Natural killer cell (primary cell): ENCODE measurements around the gene PDRG1. TPM values are rescaled to one million over a fixed set of nuclear protein-coding genes. Genes with fewer than 3 reads are reported as not detected.
A peak's percentile ranks its signal among the peaks of the same experiment; 100 is the strongest.

ENCODE experiments used
- ATAC-seq, 3 donors: fragments of 150-1000 bp in 2 of 3; fragments of 200-7000 bp in 1 of 3; cut with Tn5 transposase; 1 replicate in 1 of 3; 2 replicates in 2 of 3; pipeline ENCODE4 v1.10.0; 2021; ENCODE audit warnings: mild to moderate bottlenecking in 2 of 3, moderate library complexity in 2 of 3
- DNase-seq, 2 donors: peaks; one replicate each; pipeline versions ENCODE4 v3.0.0 to v3.0.0-alpha.2; 2013 to 2021; ENCODE audit warnings: mixed read lengths in 1 of 2
- H3K27ac ChIP-seq: one replicate; pipeline ENCODE4 v1.5.1; 2013; ENCODE audit warnings: mild to moderate bottlenecking, low read length
- H3K27me3 ChIP-seq: one replicate; pipeline ENCODE4 v1.6.1; 2013; ENCODE audit warnings: low read length; ENCODE audit not compliant: control insufficient read depth, insufficient read depth
- H3K36me3 ChIP-seq: one replicate; pipeline ENCODE4 v1.6.1; 2013; ENCODE audit warnings: low read length; ENCODE audit not compliant: control insufficient read depth, insufficient read depth
- H3K4me1 ChIP-seq: one replicate; pipeline ENCODE4 v1.6.1; 2013; ENCODE audit warnings: low read length; ENCODE audit not compliant: control insufficient read depth, insufficient read depth
- H3K4me3 ChIP-seq: one replicate; pipeline ENCODE4 v1.5.1; 2013; ENCODE audit warnings: low read length
- H3K9me3 ChIP-seq: one replicate; pipeline ENCODE4 v1.6.1; 2013; ENCODE audit warnings: low read length; ENCODE audit not compliant: control insufficient read depth, insufficient read depth
- H3K27ac Mint-ChIP-seq, 2 donors: one replicate each; pipeline ENCODE4 v1.8.0; 2022; ENCODE audit warnings: mild to moderate bottlenecking in 2 of 2, mixed read lengths in 2 of 2, moderate library complexity in 1 of 2
- H3K27me3 Mint-ChIP-seq, 2 donors: one replicate each; pipeline ENCODE4 v1.8.0; 2022; ENCODE audit warnings: low read depth in 2 of 2, mixed read lengths in 2 of 2
- H3K36me3 Mint-ChIP-seq: one replicate; pipeline ENCODE4 v1.8.0; 2022; ENCODE audit warnings: mixed read lengths
- H3K4me1 Mint-ChIP-seq, 2 donors: one replicate each; pipeline ENCODE4 v1.8.0; 2022; ENCODE audit warnings: mixed read lengths in 2 of 2
- H3K4me3 Mint-ChIP-seq: one replicate; pipeline ENCODE4 v1.8.0; 2022; ENCODE audit warnings: mild to moderate bottlenecking, moderate library complexity, mixed read lengths
- H3K9me3 Mint-ChIP-seq, 2 donors: one replicate each; pipeline ENCODE4 v1.8.0; 2022; ENCODE audit warnings: mixed read lengths in 2 of 2
- CTCF ChIP-seq: fragments of 200-600 bp; IDR thresholded peaks from one replicate; pipeline ENCODE4 v1.8.0; 2022; ENCODE audit warnings: antibody characterized with exemption
- WGBS: methylation state at CpG from one replicate; pipeline ENCODE4 v1.1.7; 2013; ENCODE audit warnings: missing lambda C conversion rate; ENCODE audit not compliant: insufficient coverage; 5-methylcytosine and 5-hydroxymethylcytosine counted together
- intact Hi-C: fragments of 100-400 bp; cut with micrococcal nuclease; formaldehyde crosslinking; loops from one replicate; pipeline ENCODE4 v1.14.2; 2022
- total RNA-seq, 4 donors: library from RNA; stranded (reverse); fragments of 120-200 nt in 1 of 4; gene quantifications; one replicate each; pipeline versions ENCODE4 v1.2.3 to v1.2.4, GENCODE V29; 2013 to 2022

Gene PDRG1
- 10 to 100 TPM in 2 of 3 donors, 1 to 10 TPM in 1; 9.0 to 12.8 (median 10.4) TPM for total RNA-seq
- total RNA-seq (2013) = 9.4 TPM

- DNase-seq = peak; percentile 99
- peak; percentile 98 to 99 (median 99) for ATAC-seq
- peaks cover 9% of the 10 kb centered on the region for H3K36me3 Mint-ChIP-seq
- Histone ChIP-seq H3K27me3 (no peaks in the 10 kb centered on the region), H3K4me3 (peak within 1 kb of the TSS; percentile 92), H3K36me3 (peaks cover 23% of the 10 kb centered on the region), H3K4me1 (peaks cover 16% of the 10 kb centered on the region), H3K27ac (peak within 1 kb of the TSS; percentile 62), H3K9me3 (peaks cover 2% of the 10 kb centered on the region)
- peaks cover 35% of the 10 kb centered on the region in 2 donors for H3K4me1 Mint-ChIP-seq
- under 1% methylated on average over 63 of the region's 63 CpGs for WGBS
- H3K27ac Mint-ChIP-seq = peak within 1 kb of the TSS; percentile 91 to 98
- intact Hi-C loops = loop anchor here (1.0 to 2.0 kb wide), 2 partner anchors 99 to 131 kb away; no protein-coding TSS in a partner anchor
- peak; percentile 85 for TF ChIP-seq CTCF
- H3K4me3 Mint-ChIP-seq = peak within 1 kb of the TSS; percentile 99
- H3K9me3 Mint-ChIP-seq = no peaks in the 10 kb centered on the region
- H3K27me3 Mint-ChIP-seq = peaks cover 15 to 23% of the 10 kb centered on the region in 2 donors
These were observed at the start of gene PDRG1 for GRCh38 chr20:31951530-31952453. Gene PDRG1, minus strand, starts transcription at chr20:31952046. Its CDS starts 85 bp downstream, at chr20:31951961.

- intact Hi-C loops = no loop called here
- Mint-ChIP-seq H3K4me1 (no peaks in the 10 kb centered on the region), H3K9me3 (no peaks in the 10 kb centered on the region), H3K4me3 (no peak overlapping the region), H3K36me3 (no peaks in the 10 kb centered on the region), H3K27me3 (peaks cover 19 to 24% of the 10 kb centered on the region in 2 donors), H3K27ac (no peak overlapping the region)
- Histone ChIP-seq H3K4me1 (no peaks in the 10 kb centered on the region), H3K36me3 (no peaks in the 10 kb centered on the region), H3K27me3 (peaks cover 3% of the 10 kb centered on the region), H3K9me3 (no peaks in the 10 kb centered on the region), H3K4me3 (no peak overlapping the region), H3K27ac (no peak overlapping the region)
- TF ChIP-seq CTCF = no peak
- DNase-seq = no peak
- WGBS = 75% methylated on average over 2 of the region's 2 CpGs
- no peak for ATAC-seq
These were observed 46.4 kb upstream of the PDRG1 start for GRCh38 chr20:31998246-31998645.

- Mint-ChIP-seq H3K36me3 (no peaks in the 10 kb centered on the region), H3K4me3 (no peak overlapping the region), H3K27me3 (peaks cover 28 to 30% of the 10 kb centered on the region in 2 donors), H3K4me1 (no peaks in the 10 kb centered on the region), H3K27ac (no peak overlapping the region), H3K9me3 (no peaks in the 10 kb centered on the region)
- Histone ChIP-seq H3K9me3 (no peaks in the 10 kb centered on the region), H3K27me3 (peaks cover 3% of the 10 kb centered on the region), H3K27ac (no peak overlapping the region), H3K36me3 (no peaks in the 10 kb centered on the region), H3K4me1 (no peaks in the 10 kb centered on the region), H3K4me3 (no peak overlapping the region)
- DNase-seq (no peak), ATAC-seq (no peak)
- WGBS = 95% methylated on average over 18 of the region's 18 CpGs
- TF ChIP-seq CTCF = no peak
- intact Hi-C loops = no loop called here
These were observed 45.1 kb upstream of the PDRG1 start for GRCh38 chr20:31996996-31997395.
